ENCODE measurements around the gene H1-8. TPM values are rescaled to one million over a fixed set of nuclear protein-coding genes. Genes with fewer than 3 reads are reported as not detected.

The H1-8 gene
- total and polyA plus RNA-seq, 7 donors: not detected

DNA sequence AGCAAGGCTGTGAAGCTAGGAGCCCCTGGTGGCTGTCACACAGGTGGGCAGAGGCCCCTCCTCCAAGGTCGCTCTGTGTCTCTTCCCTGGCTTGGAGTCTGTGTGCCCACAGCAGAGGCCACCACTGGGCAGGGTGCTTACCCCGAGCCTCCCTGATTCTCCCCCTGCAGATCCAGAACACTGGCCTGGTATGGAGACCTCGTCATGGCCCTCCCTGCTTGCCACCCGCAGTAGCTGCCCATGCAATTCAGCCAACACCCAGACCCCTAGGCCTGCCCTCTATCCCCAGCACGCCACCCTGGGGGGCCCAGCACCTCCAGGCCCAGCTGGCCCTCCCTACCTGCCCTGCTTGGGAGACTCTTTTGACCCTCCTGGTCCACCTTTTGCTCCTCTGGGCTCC lies 20.0 kb upstream of the H1-8 start:
- no peak overlapping the region for H3K27ac ChIP-seq
- TF ChIP-seq POLR2A (IDR thresholded peaks at IDR 0.05) (no peak), POLR2AphosphoS5 (IDR thresholded peaks at IDR 0.05) (no peak), EP300 (IDR thresholded peaks at IDR 0.05) (no peak)
- TF ChIP-seq, protein P1, sequence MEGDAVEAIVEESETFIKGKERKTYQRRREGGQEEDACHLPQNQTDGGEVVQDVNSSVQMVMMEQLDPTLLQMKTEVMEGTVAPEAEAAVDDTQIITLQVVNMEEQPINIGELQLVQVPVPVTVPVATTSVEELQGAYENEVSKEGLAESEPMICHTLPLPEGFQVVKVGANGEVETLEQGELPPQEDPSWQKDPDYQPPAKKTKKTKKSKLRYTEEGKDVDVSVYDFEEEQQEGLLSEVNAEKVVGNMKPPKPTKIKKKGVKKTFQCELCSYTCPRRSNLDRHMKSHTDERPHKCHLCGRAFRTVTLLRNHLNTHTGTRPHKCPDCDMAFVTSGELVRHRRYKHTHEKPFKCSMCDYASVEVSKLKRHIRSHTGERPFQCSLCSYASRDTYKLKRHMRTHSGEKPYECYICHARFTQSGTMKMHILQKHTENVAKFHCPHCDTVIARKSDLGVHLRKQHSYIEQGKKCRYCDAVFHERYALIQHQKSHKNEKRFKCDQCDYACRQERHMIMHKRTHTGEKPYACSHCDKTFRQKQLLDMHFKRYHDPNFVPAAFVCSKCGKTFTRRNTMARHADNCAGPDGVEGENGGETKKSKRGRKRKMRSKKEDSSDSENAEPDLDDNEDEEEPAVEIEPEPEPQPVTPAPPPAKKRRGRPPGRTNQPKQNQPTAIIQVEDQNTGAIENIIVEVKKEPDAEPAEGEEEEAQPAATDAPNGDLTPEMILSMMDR (IDR thresholded peaks at IDR 0.05): no peak
- H3K9me3 ChIP-seq: no peaks in the 10 kb centered on the region
- no peak overlapping the region for H3K4me3 ChIP-seq
- no peaks in the 10 kb centered on the region for H3K4me1 ChIP-seq
- DNase-seq: no peak
- no peaks in the 10 kb centered on the region for H3K27me3 ChIP-seq
- 86 to 92% methylated on average over 5 of the region's 5 CpGs for WGBS, 2 donors
- intact Hi-C loops (cut with DNase I): no loop called here
- H3K36me3 ChIP-seq: peaks cover 0 to 14% (median 0%) of the 10 kb centered on the region in 4 donors

DNA sequence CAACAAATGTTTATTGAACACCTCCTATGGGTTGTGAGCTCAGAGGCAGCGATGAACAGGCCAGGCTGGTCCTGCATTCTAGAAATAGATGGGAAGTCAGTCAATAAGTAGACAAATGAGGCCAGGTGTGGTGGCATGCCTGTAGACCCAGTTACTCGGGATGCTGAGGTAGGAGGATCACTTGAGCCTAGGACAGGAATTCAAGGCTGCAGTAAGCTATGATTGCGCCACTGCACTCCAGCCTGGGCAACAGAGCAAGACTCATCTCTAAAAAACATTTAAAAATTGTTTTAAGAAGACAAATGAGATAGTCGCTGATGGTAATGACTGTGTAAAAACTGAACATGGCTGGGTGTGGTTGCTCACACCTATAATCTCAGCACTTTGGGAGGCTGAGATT lies 18.9 kb upstream of the H1-8 start:
- 75 to 76% methylated on average over 4 of the region's 4 CpGs for WGBS, 2 donors
- no peaks in the 10 kb centered on the region for H3K9me3 ChIP-seq
- no peak overlapping the region for H3K4me3 ChIP-seq
- no peaks in the 10 kb centered on the region for H3K4me1 ChIP-seq
- H3K27ac ChIP-seq: no peak overlapping the region
- DNase-seq: no peak
- peaks cover 0 to 7% (median 0%) of the 10 kb centered on the region in 4 donors for H3K36me3 ChIP-seq
- no peak for TF ChIP-seq POLR2AphosphoS5 (IDR thresholded peaks at IDR 0.05)
- no peak for TF ChIP-seq EP300 (IDR thresholded peaks at IDR 0.05)
- TF ChIP-seq, protein P1 (IDR thresholded peaks at IDR 0.05): no peak
- no peak for TF ChIP-seq POLR2A (IDR thresholded peaks at IDR 0.05)
- intact Hi-C loops (cut with DNase I): no loop called here
- no peaks in the 10 kb centered on the region for H3K27me3 ChIP-seq

DNA sequence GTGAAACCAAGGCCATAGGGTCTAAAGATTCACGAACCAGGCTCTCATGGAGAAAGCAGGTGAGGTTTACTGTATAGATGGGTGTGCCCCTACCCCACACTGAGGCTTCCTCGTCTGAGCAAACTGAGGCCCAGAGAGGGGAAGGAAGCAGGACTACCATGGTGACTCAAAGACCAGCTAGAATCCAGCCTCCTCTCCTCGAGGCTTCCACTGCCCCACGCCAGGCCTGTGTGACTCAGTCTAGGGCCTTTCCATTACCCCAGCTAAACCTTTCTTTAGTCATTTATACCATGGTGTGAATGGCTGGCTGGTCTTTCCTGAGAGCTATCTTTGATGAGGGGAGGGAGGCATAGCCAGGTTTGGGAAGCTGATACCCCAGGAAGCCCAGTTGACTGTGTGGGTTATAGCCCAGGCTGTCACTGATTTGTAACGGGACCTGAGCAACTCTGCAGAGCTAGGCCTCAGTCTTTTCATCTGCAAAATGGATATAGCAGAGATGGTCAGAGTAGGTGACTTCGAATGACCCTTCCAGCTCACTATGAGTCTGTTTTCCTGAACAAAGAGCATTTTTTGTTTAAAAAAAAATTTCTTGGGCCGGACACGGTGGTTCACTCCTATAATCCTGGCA lies 17.5 kb upstream of the H1-8 start:
- intact Hi-C loops (cut with DNase I): no loop called here
- no peak for TF ChIP-seq POLR2AphosphoS5 (IDR thresholded peaks at IDR 0.05)
- no peak for TF ChIP-seq EP300 (IDR thresholded peaks at IDR 0.05)
- TF ChIP-seq POLR2A (IDR thresholded peaks at IDR 0.05): no peak
- TF ChIP-seq, protein P1 (IDR thresholded peaks at IDR 0.05): no peak
- no peak for DNase-seq
- 73 to 79% methylated on average over 8 of the region's 8 CpGs for WGBS, 2 donors
- no peaks in the 10 kb centered on the region for H3K9me3 ChIP-seq
- no peaks in the 10 kb centered on the region for H3K36me3 ChIP-seq
- no peaks in the 10 kb centered on the region for H3K27me3 ChIP-seq
- H3K4me3 ChIP-seq: no peak overlapping the region
- no peaks in the 10 kb centered on the region for H3K4me1 ChIP-seq
- H3K27ac ChIP-seq: no peak overlapping the region

DNA sequence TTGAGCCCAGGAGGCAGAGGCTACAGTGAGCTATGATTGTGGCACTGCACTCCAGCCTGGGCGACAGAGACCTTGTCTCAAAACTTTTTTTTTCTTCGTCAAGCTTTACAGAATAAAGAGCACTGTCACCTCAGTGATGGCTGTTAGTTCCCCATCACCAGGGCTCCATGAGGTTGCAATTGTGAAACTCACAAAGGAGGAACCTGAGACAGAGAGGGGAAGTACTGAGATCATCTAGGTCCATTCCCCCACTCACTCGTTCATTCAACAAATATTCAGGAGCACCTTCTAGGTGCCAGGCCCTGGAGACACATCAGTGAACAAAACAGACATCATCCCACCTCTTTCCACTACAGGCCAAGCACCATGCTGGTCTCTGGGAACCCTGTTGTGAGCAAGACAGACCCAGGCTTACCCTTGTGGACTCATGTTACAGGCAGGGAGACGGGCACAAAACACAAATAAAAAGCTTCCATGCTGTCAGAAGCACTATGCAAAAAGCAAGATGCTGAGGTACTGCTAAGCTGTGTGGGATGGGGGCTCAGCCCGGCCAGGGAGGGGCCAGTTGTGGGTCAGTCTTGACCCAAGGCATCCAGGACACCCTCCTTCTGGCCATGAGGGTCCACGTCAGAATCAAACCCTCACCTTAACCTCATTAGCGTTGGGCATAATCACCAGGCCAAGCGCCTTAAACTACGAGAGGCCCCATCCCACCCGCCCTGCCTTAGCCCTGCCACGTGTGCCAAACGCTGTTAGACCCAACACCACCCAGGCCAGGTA lies 16.7 kb upstream of the H1-8 start:
- 77 to 80% methylated on average over 12 of the region's 12 CpGs for WGBS, 2 donors
- DNase-seq: no peak
- H3K27me3 ChIP-seq: no peaks in the 10 kb centered on the region
- no peak for TF ChIP-seq POLR2A (IDR thresholded peaks at IDR 0.05)
- TF ChIP-seq, protein P1 (IDR thresholded peaks at IDR 0.05): no peak
- TF ChIP-seq EP300 (IDR thresholded peaks at IDR 0.05): no peak
- TF ChIP-seq POLR2AphosphoS5 (IDR thresholded peaks at IDR 0.05): no peak
- no peak overlapping the region for H3K27ac ChIP-seq
- intact Hi-C loops (cut with DNase I): no loop called here
- H3K4me1 ChIP-seq: no peaks in the 10 kb centered on the region
- H3K9me3 ChIP-seq: no peaks in the 10 kb centered on the region
- H3K36me3 ChIP-seq: no peaks in the 10 kb centered on the region
- H3K4me3 ChIP-seq: no peak overlapping the region
